Measurements from ENCODE around the gene SCEL. TPM values are rescaled to one million over a fixed set of nuclear protein-coding genes. Genes with fewer than 3 reads are reported as not detected.
"Not testable (repeated sequence)": the region's sequence is repeated elsewhere in the genome, so short reads cannot be mapped to it uniquely, and the experiment has no call there.

Gene SCEL
- polyA plus RNA-seq, 1 donor from 2014 or later, result 0.24 TPM

- H3K79me2 ChIP-seq (replicated peaks; ENCODE audit: insufficient read depth, low read length), result no peaks in the 10 kb centered on the region
- TF ChIP-seq REST (IDR thresholded peaks at IDR 0.05; ENCODE audit: borderline replicate concordance) (peak; percentile 74), EZH2 (IDR thresholded peaks at IDR 0.05; ENCODE audit: borderline replicate concordance, insufficient read depth, low read length, poor library complexity, severe bottlenecking) (no peak), POLR2AphosphoS5 (IDR thresholded peaks at IDR 0.05) (peak; percentile 73), TAF1 (IDR thresholded peaks at IDR 0.05; ENCODE audit: low read depth) (no peak), MXI1 (conservative IDR thresholded peaks at IDR 0.05; ENCODE audit: poor library complexity, severe bottlenecking) (no peak), RAD21 (conservative IDR thresholded peaks at IDR 0.05) (peak; percentile 21), EP300 (conservative IDR thresholded peaks at IDR 0.05; ENCODE audit: poor library complexity, severe bottlenecking) (peak; percentile 89), SMC3 (conservative IDR thresholded peaks at IDR 0.05; ENCODE audit: poor library complexity) (no peak), CTCF (IDR thresholded peaks at IDR 0.05; ENCODE audit: poor library complexity, severe bottlenecking) (peak; percentile 25)
- peak overlapping the region; percentile 12 for H3K4me2 ChIP-seq (ENCODE audit: low read length)
- no peaks in the 10 kb centered on the region for H3K9me3 ChIP-seq (ENCODE audit: low read length)
- peak overlapping the region; percentile 28 for H3K4me3 ChIP-seq (ENCODE audit: low read length)
- peak overlapping the region; percentile 2 for H3K9ac ChIP-seq (ENCODE audit: low read length)
- no peaks in the 10 kb centered on the region for H3K9me2 ChIP-seq (ENCODE audit: insufficient read depth, low read length)
- H3K36me3 ChIP-seq (ENCODE audit: insufficient read depth, low read length), result no peaks in the 10 kb centered on the region
- H3K27me3 ChIP-seq (ENCODE audit: insufficient read depth, low read depth, low read length), result no peaks in the 10 kb centered on the region
- no peaks in the 10 kb centered on the region for H4K20me1 ChIP-seq (ENCODE audit: insufficient read depth)
- H2AFZ ChIP-seq (ENCODE audit: low read depth, low read length), result no peak overlapping the region
- no peaks in the 10 kb centered on the region for H3F3A ChIP-seq (ENCODE audit: insufficient read depth, low read length, poor library complexity, severe bottlenecking)
- H3K27ac ChIP-seq (ENCODE audit: low read length), result peak overlapping the region; percentile 74
Observed at GRCh38 chr13:77516342-77516789, 19.1 kb upstream of the SCEL start.

- no peak overlapping the region for H3K4me3 ChIP-seq (ENCODE audit: low read length)
- H3K79me2 ChIP-seq (replicated peaks; ENCODE audit: insufficient read depth, low read length), result no peaks in the 10 kb centered on the region
- H3K9ac ChIP-seq (ENCODE audit: low read length), result no peak overlapping the region
- TF ChIP-seq REST (IDR thresholded peaks at IDR 0.05; ENCODE audit: borderline replicate concordance) (no peak), POLR2AphosphoS5 (IDR thresholded peaks at IDR 0.05) (no peak), MXI1 (conservative IDR thresholded peaks at IDR 0.05; ENCODE audit: poor library complexity, severe bottlenecking) (no peak), CTCF (IDR thresholded peaks at IDR 0.05; ENCODE audit: poor library complexity, severe bottlenecking) (no peak), TAF1 (IDR thresholded peaks at IDR 0.05; ENCODE audit: low read depth) (no peak)
- no peak overlapping the region for H3K4me2 ChIP-seq (ENCODE audit: low read length)
- no peaks in the 10 kb centered on the region for H3K27me3 ChIP-seq (ENCODE audit: insufficient read depth, low read depth, low read length)
- H3K9me2 ChIP-seq (ENCODE audit: insufficient read depth, low read length), result no peaks in the 10 kb centered on the region
- no peak overlapping the region for H2AFZ ChIP-seq (ENCODE audit: low read depth, low read length)
- no peaks in the 10 kb centered on the region for H4K20me1 ChIP-seq (ENCODE audit: insufficient read depth)
- no peaks in the 10 kb centered on the region for H3K36me3 ChIP-seq (ENCODE audit: insufficient read depth, low read length)
- H3K9me3 ChIP-seq (ENCODE audit: low read length), result no peaks in the 10 kb centered on the region
- no peak overlapping the region for H3K27ac ChIP-seq (ENCODE audit: low read length)
- H3F3A ChIP-seq (ENCODE audit: insufficient read depth, low read length, poor library complexity, severe bottlenecking), result no peaks in the 10 kb centered on the region
Observed at GRCh38 chr13:77518266-77518665, 17.2 kb upstream of the SCEL start.

- H3K27me3 ChIP-seq (ENCODE audit: insufficient read depth, low read depth, low read length); H3K4me2 ChIP-seq (ENCODE audit: low read length); H3F3A ChIP-seq (ENCODE audit: insufficient read depth, low read length, poor library complexity, severe bottlenecking); H3K4me3 ChIP-seq (ENCODE audit: low read length); H3K9me3 ChIP-seq (ENCODE audit: low read length); H3K79me2 ChIP-seq (replicated peaks; ENCODE audit: insufficient read depth, low read length); H3K27ac ChIP-seq (ENCODE audit: low read length); H3K9me2 ChIP-seq (ENCODE audit: insufficient read depth, low read length); H3K9ac ChIP-seq (ENCODE audit: low read length); H3K36me3 ChIP-seq (ENCODE audit: insufficient read depth, low read length); H2AFZ ChIP-seq (ENCODE audit: low read depth, low read length); H4K20me1 ChIP-seq (ENCODE audit: insufficient read depth): not testable (repeated sequence)
Observed at GRCh38 chr13:77519396-77519795, 16.1 kb upstream of the SCEL start.
